Posterior vena cava (tissue), 2 donors: ENCODE results near the gene CASD1. TPM values are rescaled to one million over a fixed set of nuclear protein-coding genes. Genes with fewer than 3 reads are reported as not detected.
A peak's percentile ranks its signal among the peaks of the same experiment; 100 is the strongest.

ENCODE experiments used
- DNase-seq: peaks from one replicate; pipeline ENCODE4 v3.0.0-alpha.2; 2020; ENCODE audit warnings: low spot score
- intact Hi-C, 2 donors: fragments of 100-400 bp; cut with DNase I; formaldehyde crosslinking; loops; one replicate each; pipeline versions ENCODE4 v1.14.1 to v1.14.2; 2022 to 2023
- long read RNA-seq, 2 donors: library from polyadenylated mRNA; unstranded; transcript quantifications; one replicate each; pipeline ENCODE4 v2.0.0, GENCODE V29; 2020 to 2021
- total RNA-seq, 2 donors: library from RNA; stranded (reverse); fragmentation: NEBNext Ultra II Directional; extraction: Animal tissue kit (Norgen Biotek cat#: 25700); gene quantifications; one replicate each; pipeline ENCODE4 v1.2.1, GENCODE V29; 2021
- donor health status: DM: yes; HTN: yes; CAD: no.
- donor health status: DM: yes; HTN: yes; CAD: no.

Gene CASD1
- total RNA-seq, result 10 to 100 TPM; 17.5 to 20.0 TPM
- long read RNA-seq, donor 1, partial matches to known transcripts, result 2 of 7 reads
- long read RNA-seq, donor 1, other reads (novel, unspliced or antisense), result 2 of 7 reads
- long read RNA-seq, donor 2, partial matches to known transcripts, result 2 of 4 reads
- long read RNA-seq, donor 2, other reads (novel, unspliced or antisense), result 0 of 4 reads

DNA sequence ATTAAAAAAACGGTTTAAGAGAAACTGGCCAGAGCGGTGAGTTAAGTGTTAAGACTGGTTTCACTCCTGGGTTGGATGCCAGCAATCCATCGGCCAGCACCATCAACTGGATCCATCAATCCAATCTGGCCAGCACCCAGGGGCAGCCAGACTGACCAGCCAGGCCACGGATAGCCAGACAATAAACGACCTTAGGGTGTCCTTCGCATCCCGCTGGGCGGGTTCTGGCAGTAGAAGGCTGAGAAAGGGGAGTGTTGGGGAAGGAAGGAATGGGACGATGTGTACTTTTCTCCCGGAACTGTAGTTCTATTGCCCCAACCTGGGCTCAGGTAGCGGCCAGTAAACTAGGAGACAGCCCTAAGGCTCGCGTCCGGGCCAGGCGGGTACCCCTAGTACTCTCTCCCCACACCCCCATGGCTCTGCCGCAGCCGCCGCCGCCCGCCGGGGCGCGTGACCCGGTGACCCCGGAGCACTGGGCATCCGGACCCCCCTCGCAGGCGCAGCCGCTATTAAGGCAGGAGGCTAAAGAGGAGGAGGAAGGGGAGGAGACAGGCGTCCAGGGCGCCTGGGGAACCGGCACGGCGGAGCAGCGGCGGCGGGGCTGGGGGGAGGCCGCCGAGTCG, at the start of gene CASD1:
Gene CASD1, plus strand, starts transcription at position 546 of the 623 bp plus-strand sequence. CDS start 276 bp downstream, outside the sequence.
- DNase-seq, result peak; percentile 88
- intact Hi-C loops, result no loop called here

DNA sequence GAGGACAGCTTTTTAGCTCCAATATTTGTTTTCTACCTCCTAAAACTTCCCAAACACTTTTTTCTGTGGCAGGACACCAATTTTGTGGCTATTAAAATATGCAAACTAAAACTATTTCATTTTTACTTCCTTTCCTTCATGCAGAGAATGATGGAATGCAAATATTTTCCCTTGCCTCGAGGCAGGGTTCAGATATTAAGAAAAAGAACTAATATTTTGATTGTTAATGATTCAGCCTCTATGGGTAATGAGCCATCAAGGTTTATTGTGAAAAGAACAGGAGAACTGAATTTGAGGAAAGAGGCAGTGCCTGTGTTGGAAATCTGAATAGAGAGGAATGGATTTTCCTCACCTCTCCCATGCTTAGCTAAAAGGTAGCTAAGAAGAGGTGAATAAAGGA, 43.1 kb upstream of the CASD1 start:
- intact Hi-C loops, result loop anchor here in 1 of 2 donors (1.0 kb wide), 1 partner anchor 17 kb away; no protein-coding TSS in a partner anchor
- no peak for DNase-seq

GRCh38 chr7:94471604-94472003, 38.0 kb upstream of the CASD1 start:
- intact Hi-C loops, result no loop called here
- DNase-seq, result no peak

GRCh38 chr7:94472608-94473007, 37.0 kb upstream of the CASD1 start:
- no peak for DNase-seq
- intact Hi-C loops, result no loop called here

DNA sequence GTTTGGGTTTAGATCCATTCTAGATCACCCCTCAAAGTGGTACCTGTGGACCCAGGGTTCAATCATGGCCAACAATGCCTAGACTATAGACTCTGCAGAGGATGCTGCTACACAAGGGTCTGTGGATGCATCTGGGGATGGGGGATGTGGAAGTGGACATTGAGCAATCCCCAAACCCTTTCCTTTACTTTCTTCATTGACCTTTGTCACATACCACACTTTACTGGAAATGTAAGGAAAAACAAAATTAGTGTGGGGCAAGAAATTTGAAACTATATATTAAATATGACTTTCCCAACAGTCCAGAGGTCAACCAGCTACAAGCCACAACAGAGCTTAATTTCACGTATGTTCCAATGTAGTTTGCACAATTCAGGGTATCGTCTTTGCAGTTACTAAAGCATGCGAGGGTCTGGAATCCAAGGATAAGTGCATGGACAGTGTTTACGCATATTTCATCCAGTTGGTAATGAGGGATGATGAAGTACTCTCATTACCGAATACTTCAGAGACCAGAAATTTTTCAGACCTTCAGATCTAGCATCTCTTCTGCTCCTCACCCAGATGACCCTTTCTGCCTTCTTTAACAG, 33.3 kb upstream of the CASD1 start:
- intact Hi-C loops, result no loop called here
- no peak for DNase-seq

DNA sequence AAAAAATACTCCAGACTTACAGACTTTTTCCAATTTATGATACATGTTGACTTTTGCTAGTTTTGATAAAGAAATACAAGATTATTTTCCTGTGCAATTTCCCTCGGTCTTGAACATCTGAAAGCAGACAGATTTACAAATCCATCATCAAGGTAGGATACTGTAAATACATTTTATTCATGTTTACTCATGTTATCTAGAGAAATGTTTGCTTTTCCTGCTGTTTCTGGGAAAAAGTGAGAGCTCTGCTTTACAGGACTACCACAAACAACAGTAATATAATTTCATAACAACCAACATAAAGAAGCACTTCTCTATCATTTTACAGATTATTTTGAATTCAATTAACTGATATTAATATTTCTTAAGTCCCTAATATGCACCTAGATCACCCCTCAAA, 31.7 kb upstream of the CASD1 start:
- intact Hi-C loops, result no loop called here
- DNase-seq, result no peak

- intact Hi-C loops, result no loop called here
These were observed 30.9 kb upstream of the CASD1 start for GRCh38 chr7:94478648-94479214.

DNA sequence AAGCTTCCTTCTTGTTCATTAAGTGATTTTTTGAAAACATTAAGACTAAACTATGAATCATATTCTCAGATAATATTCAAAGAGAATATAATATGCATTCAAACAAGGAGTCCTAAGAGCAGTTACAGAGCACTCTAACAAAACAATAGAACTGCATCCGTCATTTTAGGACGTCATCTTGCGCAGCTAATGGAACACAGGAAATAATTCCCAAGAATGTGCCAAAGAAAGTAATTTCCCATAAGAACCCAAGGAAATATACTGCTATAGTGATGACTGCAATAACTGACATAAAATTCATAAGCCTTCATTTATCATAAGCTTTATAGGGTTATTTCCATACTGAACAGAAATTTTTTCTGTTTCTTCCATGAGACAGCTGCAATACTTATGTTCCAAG, 28.3 kb upstream of the CASD1 start:
- intact Hi-C loops, result no loop called here
- no peak for DNase-seq

More at GRCh38 chr7:94478648-94479214, 30.9 kb upstream of the CASD1 start:
- no peak for DNase-seq

DNA sequence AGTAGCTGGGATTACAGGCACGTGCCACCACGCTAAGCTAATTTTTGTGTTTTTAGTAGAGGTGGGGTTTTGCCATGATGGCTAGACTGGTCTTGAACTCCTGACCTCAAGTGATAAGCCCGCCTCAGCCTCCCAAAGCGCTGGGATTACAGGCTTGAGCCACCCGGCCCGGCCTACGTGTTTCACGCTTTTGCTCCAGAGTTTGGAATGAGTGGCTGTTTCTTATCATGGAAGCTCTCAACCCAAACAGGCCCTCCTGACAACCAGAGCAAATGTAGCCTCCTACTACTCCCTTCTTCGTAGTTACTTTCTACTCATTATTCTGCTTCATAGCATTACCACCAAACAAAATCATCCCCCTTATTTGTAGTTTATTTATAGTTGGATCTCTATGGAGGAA, 26.8 kb upstream of the CASD1 start:
- no peak for DNase-seq
- intact Hi-C loops, result loop anchor here in 1 of 2 donors (1.0 kb wide), 1 partner anchor 16 kb away; no protein-coding TSS in a partner anchor

DNA sequence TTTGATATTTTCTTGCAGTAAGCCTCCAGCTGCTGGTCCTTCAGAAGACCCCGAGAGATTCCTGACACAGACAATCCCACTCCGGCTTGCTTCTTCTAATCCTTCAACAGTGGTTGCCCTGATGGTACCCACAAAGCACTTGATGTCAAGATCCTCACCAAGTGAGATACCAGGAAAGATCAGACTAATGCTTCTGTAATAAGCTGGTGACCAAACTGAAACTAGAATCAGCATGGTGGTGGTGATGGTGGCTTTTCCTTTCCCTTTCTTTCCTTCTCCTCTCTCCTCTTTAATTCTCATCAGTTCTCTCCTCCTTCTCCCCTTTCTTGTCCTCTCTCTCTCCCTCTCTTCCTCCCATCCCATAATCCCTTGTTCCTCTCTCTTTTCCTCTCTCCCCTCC, 25.8 kb upstream of the CASD1 start:
- intact Hi-C loops, result loop anchor here in 1 of 2 donors (1.0 kb wide), 1 partner anchor 18 kb away; no protein-coding TSS in a partner anchor
- no peak for DNase-seq

GRCh38 chr7:94486216-94486615, 23.4 kb upstream of the CASD1 start:
- intact Hi-C loops, result no loop called here
- no peak for DNase-seq

GRCh38 chr7:94491410-94491809, 18.2 kb upstream of the CASD1 start:
- intact Hi-C loops, result no loop called here
- no peak for DNase-seq

GRCh38 chr7:94492601-94493000, 17.0 kb upstream of the CASD1 start:
- intact Hi-C loops, result no loop called here
- no peak for DNase-seq

- DNase-seq, result no peak
- intact Hi-C loops, result no loop called here
These were observed 11.5 kb upstream of the CASD1 start for GRCh38 chr7:94497874-94498670.

DNA sequence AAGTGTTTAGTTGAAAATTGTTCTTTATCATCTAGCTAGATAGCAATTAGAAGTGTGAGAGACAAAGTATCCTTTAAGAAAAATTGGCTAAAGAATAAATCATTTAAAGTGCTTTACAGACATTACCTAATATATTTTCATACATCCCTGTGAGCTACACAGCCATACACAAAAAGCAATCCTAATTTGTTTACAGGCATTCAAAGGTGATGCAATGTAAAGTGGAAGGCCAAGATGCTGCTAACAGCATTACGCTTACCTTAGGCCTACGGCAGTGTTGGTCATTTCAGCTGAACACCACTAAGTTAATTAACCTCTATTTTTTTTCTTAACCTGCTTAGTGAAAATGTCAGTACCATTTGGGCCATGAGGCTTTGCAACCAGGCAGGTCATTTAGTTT, 10.7 kb upstream of the CASD1 start:
- intact Hi-C loops, result no loop called here
- DNase-seq, result no peak

DNA sequence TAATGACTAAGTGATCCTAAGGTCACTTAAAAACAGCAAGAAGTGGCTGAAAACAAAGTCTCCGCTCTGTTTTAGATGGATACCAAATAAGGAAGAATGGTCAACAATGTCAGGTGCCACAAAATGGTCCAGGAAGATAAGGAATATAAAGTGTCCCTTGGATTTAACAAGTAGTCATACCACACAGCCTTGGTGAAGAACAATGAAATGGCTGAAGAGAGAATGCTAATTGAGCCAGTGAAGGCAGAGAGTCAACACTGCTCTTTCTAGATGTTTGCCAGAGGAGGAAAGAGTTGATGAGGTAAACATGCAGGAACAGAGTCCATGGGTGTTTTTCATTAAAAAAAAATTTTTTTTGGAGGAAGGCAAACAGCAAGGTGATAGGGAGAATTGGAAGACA, 2.1 kb upstream of the CASD1 start:
- intact Hi-C loops, result no loop called here
- no peak for DNase-seq

GRCh38 chr7:94507962-94508361, 1.6 kb upstream of the CASD1 start:
- DNase-seq, result no peak
- intact Hi-C loops, result no loop called here

- peak; percentile 88 for DNase-seq
- intact Hi-C loops, result no loop called here
These were observed 425 bp downstream of the CASD1 start for GRCh38 chr7:94509887-94510581.
